ENCODE data around the gene NOC2L.
A peak's percentile ranks its signal among the peaks of the same experiment; 100 is the strongest.

DNA sequence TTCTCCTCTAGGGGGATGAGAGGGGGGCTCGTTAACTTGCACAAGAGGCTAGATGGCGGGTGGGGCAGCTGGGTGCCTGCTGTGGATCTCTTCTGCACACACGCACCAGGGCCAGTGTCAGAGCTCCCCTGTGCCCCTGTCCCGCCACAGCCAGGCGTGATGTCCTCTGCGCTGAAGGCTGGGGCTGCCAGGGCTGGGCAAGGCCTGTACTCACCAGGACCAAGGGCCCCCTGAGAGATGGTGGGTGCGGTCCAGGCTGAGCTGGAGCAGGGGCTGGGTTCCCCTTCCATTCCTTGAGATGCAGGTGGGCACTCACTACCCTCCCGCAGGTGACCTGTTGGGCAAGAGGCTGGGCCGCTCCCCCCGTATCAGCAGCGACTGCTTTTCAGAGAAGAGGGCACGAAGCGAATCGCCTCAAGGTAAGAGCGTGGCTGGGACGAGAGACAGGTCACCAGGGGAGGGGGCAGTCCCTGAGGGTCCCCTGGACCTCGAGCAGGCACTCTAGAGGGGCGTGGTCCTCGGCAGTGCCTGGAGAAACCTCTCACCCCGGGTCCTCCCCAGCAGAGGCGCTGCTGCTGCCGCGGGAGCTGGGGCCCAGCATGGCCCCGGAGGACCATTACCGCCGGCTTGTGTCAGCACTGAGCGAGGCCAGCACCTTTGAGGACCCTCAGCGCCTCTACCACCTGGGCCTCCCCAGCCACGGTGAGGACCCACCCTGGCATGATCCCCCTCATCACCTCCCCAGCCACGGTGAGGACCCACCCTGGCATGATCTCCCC lies 20.2 kb downstream of the NOC2L start:
- no peak for TF ChIP-seq E2F8 (IDR thresholded peaks at IDR 0.05; ENCODE audit: low read depth, partially characterized antibody)
- TF ChIP-seq ATF7 (IDR thresholded peaks at IDR 0.05) = no peak
- no peak for TF ChIP-seq POLR2AphosphoS5 (IDR thresholded peaks at IDR 0.05; ENCODE audit: control insufficient read depth, insufficient read depth, low read depth, low read length)
- no peak for TF ChIP-seq HSF4 (CRISPR knock-in tag; IDR thresholded peaks at IDR 0.05; ENCODE audit: borderline replicate concordance)
- no peak for TF ChIP-seq HCFC1 (IDR thresholded peaks at IDR 0.05; ENCODE audit: low read depth, low read length)
- no peak for TF ChIP-seq RAD51 (IDR thresholded peaks at IDR 0.05; ENCODE audit: borderline replicate concordance, low read depth)
- TF ChIP-seq MEF2D (tag; conservative IDR thresholded peaks at IDR 0.05; ENCODE audit: low read depth) = no peak
- TF ChIP-seq KAT7 (CRISPR knock-in tag; IDR thresholded peaks at IDR 0.05; ENCODE audit: borderline replicate concordance) = no peak
- TF ChIP-seq, protein P1, sequence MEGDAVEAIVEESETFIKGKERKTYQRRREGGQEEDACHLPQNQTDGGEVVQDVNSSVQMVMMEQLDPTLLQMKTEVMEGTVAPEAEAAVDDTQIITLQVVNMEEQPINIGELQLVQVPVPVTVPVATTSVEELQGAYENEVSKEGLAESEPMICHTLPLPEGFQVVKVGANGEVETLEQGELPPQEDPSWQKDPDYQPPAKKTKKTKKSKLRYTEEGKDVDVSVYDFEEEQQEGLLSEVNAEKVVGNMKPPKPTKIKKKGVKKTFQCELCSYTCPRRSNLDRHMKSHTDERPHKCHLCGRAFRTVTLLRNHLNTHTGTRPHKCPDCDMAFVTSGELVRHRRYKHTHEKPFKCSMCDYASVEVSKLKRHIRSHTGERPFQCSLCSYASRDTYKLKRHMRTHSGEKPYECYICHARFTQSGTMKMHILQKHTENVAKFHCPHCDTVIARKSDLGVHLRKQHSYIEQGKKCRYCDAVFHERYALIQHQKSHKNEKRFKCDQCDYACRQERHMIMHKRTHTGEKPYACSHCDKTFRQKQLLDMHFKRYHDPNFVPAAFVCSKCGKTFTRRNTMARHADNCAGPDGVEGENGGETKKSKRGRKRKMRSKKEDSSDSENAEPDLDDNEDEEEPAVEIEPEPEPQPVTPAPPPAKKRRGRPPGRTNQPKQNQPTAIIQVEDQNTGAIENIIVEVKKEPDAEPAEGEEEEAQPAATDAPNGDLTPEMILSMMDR (IDR thresholded peaks at IDR 0.05 in 2 of 3, conservative IDR thresholded peaks at IDR 0.05 in 1 of 3; ENCODE audit: insufficient read depth in 2 of 3, low read depth in 1 of 3, low read length in 3 of 3) = peak; percentile 48 to 93 (median 54); a peak in 5 of 6 replicates
- TF ChIP-seq ZNF583 (CRISPR knock-in tag; IDR thresholded peaks at IDR 0.05) = no peak
- TF ChIP-seq RCOR1 (IDR thresholded peaks at IDR 0.05; ENCODE audit: borderline replicate concordance in 1 of 2, low read depth in 2 of 2, low read length in 2 of 2) = no peak
- TF ChIP-seq ESRRA (IDR thresholded peaks at IDR 0.05; ENCODE audit: borderline replicate concordance, low read depth) = no peak
